ENCODE measurements around the gene PPBP.
A peak's percentile ranks its signal among the peaks of the same experiment; 100 is the strongest.
"Not testable (repeated sequence)": the region's sequence is repeated elsewhere in the genome, so short reads cannot be mapped to it uniquely, and the experiment has no call there.

PPBP gene

GRCh38 chr4:73984736-73985527 lies 3.1 kb downstream of the PPBP start:
- FAIRE-seq, result no peak
- no peak for DNase-seq (ENCODE audit: insufficient read length, low spot score)
- no peak for TF ChIP-seq POLR2A (IDR thresholded peaks at IDR 0.05; ENCODE audit: low read depth, low read length)

- FAIRE-seq; DNase-seq (ENCODE audit: insufficient read length, low spot score): not testable (repeated sequence)
Measured at GRCh38 chr4:73981175-73981574, 6.8 kb downstream of the PPBP start.

GRCh38 chr4:73979407-73979957 lies 8.5 kb downstream of the PPBP start:
- no peak for TF ChIP-seq POLR2A (IDR thresholded peaks at IDR 0.05; ENCODE audit: low read depth, low read length)
- FAIRE-seq (no peak), DNase-seq (ENCODE audit: insufficient read length, low spot score) (no peak)

GRCh38 chr4:73978886-73979285 lies 9.1 kb downstream of the PPBP start:
- DNase-seq (ENCODE audit: insufficient read length, low spot score) (no peak), FAIRE-seq (no peak)
- no peak for TF ChIP-seq POLR2A (IDR thresholded peaks at IDR 0.05; ENCODE audit: low read depth, low read length)

GRCh38 chr4:73976716-73977115 lies 11.3 kb downstream of the PPBP start:
- TF ChIP-seq POLR2A (IDR thresholded peaks at IDR 0.05; ENCODE audit: low read depth, low read length), result no peak
- DNase-seq (ENCODE audit: insufficient read length, low spot score), result no peak
- no peak for FAIRE-seq

GRCh38 chr4:73976217-73976616 lies 11.8 kb downstream of the PPBP start:
- no peak for FAIRE-seq
- no peak for DNase-seq (ENCODE audit: insufficient read length, low spot score)
- TF ChIP-seq POLR2A (IDR thresholded peaks at IDR 0.05; ENCODE audit: low read depth, low read length), result no peak

GRCh38 chr4:73974352-73974751 lies 13.6 kb downstream of the PPBP start:
- no peak for TF ChIP-seq POLR2A (IDR thresholded peaks at IDR 0.05; ENCODE audit: low read depth, low read length)
- FAIRE-seq (no peak), DNase-seq (ENCODE audit: insufficient read length, low spot score) (no peak)

GRCh38 chr4:73970945-73971344 lies 17.0 kb downstream of the PPBP start:
- FAIRE-seq (no peak), DNase-seq (ENCODE audit: insufficient read length, low spot score) (no peak)
- TF ChIP-seq POLR2A (IDR thresholded peaks at IDR 0.05; ENCODE audit: low read depth, low read length), result no peak

- no peak for TF ChIP-seq POLR2A (IDR thresholded peaks at IDR 0.05; ENCODE audit: low read depth, low read length)
- no peak for FAIRE-seq
- no peak for DNase-seq (ENCODE audit: insufficient read length, low spot score)
Measured at GRCh38 chr4:73970011-73970410, 18.0 kb downstream of the PPBP start.

GRCh38 chr4:73967866-73968265 lies 20.1 kb downstream of the PPBP start:
- DNase-seq (ENCODE audit: insufficient read length, low spot score) (no peak), FAIRE-seq (no peak)
- TF ChIP-seq POLR2A (IDR thresholded peaks at IDR 0.05; ENCODE audit: low read depth, low read length), result no peak

GRCh38 chr4:73964862-73965611 lies 23.0 kb downstream of the PPBP start:
- peak; percentile 7 for DNase-seq (ENCODE audit: insufficient read length, low spot score)
- no peak for FAIRE-seq
- TF ChIP-seq POLR2A (IDR thresholded peaks at IDR 0.05; ENCODE audit: low read depth, low read length), result no peak

- TF ChIP-seq POLR2A (IDR thresholded peaks at IDR 0.05; ENCODE audit: low read depth, low read length), result no peak
- FAIRE-seq (no peak), DNase-seq (ENCODE audit: insufficient read length, low spot score) (no peak)
Measured at GRCh38 chr4:73962724-73963123, 25.3 kb downstream of the PPBP start.

- FAIRE-seq; DNase-seq (ENCODE audit: insufficient read length, low spot score): not testable (repeated sequence)
Measured at GRCh38 chr4:73959041-73959440, 28.9 kb downstream of the PPBP start.

GRCh38 chr4:73952352-73952751 lies 35.6 kb downstream of the PPBP start:
- FAIRE-seq, result no peak
- no peak for DNase-seq (ENCODE audit: insufficient read length, low spot score)
- TF ChIP-seq POLR2A (IDR thresholded peaks at IDR 0.05; ENCODE audit: low read depth, low read length), result no peak

- not testable (repeated sequence) for DNase-seq (ENCODE audit: insufficient read length, low spot score)
Measured at GRCh38 chr4:73950376-73950920, 37.5 kb downstream of the PPBP start.

More at GRCh38 chr4:73950376-73950920, 37.5 kb downstream of the PPBP start:
- FAIRE-seq, result not testable (repeated sequence)

Data from H54 (cell line).